OCI-M2 (cell line): Measurements from ENCODE around the gene FOXL3.

ENCODE experiments used
- DNase-seq: peaks from one replicate; lab custom pipeline; 2025; ENCODE audit not compliant: unreplicated experiment; lab: John Stamatoyannopoulos, UW

FOXL3 gene

GRCh38 chr7:300546-301290 is 10.7 kb downstream of the FOXL3 start:
- no peak for DNase-seq

GRCh38 chr7:301291-302053 is 11.5 kb downstream of the FOXL3 start:
- no peak for DNase-seq

- DNase-seq, result no peak
Measured at GRCh38 chr7:302054-302992, 12.4 kb downstream of the FOXL3 start.

GRCh38 chr7:303425-303824 is 13.5 kb downstream of the FOXL3 start:
- no peak for DNase-seq

- no peak for DNase-seq
Measured at GRCh38 chr7:303884-304573, 14.1 kb downstream of the FOXL3 start.

- no peak for DNase-seq
Measured at GRCh38 chr7:304574-305409, 14.8 kb downstream of the FOXL3 start.

GRCh38 chr7:305410-306151 is 15.6 kb downstream of the FOXL3 start:
- no peak for DNase-seq

GRCh38 chr7:307970-308369 is 18.0 kb downstream of the FOXL3 start:
- no peak for DNase-seq

- DNase-seq, result no peak
Measured at GRCh38 chr7:309586-310228, 19.7 kb downstream of the FOXL3 start.

- no peak for DNase-seq
Measured at GRCh38 chr7:311131-311680, 21.2 kb downstream of the FOXL3 start.

- no peak for DNase-seq
Measured at GRCh38 chr7:311796-312195, 21.8 kb downstream of the FOXL3 start.

GRCh38 chr7:312424-312823 is 22.5 kb downstream of the FOXL3 start:
- DNase-seq, result no peak

GRCh38 chr7:314853-315252 is 24.9 kb downstream of the FOXL3 start:
- DNase-seq, result no peak

GRCh38 chr7:315516-316265 is 25.7 kb downstream of the FOXL3 start:
- no peak for DNase-seq

GRCh38 chr7:317643-318405 is 27.9 kb downstream of the FOXL3 start:
- DNase-seq, result no peak

- no peak for DNase-seq
Measured at GRCh38 chr7:318476-318875, 28.5 kb downstream of the FOXL3 start.
